Sigmoid colon (tissue), 7 donors: Measurements from ENCODE around the gene NARS2. TPM values are rescaled to one million over a fixed set of nuclear protein-coding genes. Genes with fewer than 3 reads are reported as not detected.

Experiments used
- DNase-seq: peaks from one replicate; pipeline ENCODE4 v3.0.0-alpha.2; 2019
- H3K27ac ChIP-seq, 4 donors: fragments of 200-600 bp; sonication (generic); one replicate each; pipeline ENCODE4 v1.5.1; 2016 to 2019; ENCODE audit warnings: mild to moderate bottlenecking in 1 of 4
- H3K27me3 ChIP-seq, 3 donors: fragments of 200-600 bp; sonication (generic); one replicate each; pipeline ENCODE4 v1.5.1; 2019; ENCODE audit warnings: mild to moderate bottlenecking in 1 of 3
- H3K36me3 ChIP-seq, 4 donors: fragments of 200-600 bp; sonication (generic); one replicate each; pipeline ENCODE4 v1.5.1; 2016 to 2019
- H3K4me1 ChIP-seq, 4 donors: fragments of 200-600 bp; sonication (generic); one replicate each; pipeline ENCODE4 v1.5.1; 2017 to 2019
- H3K4me3 ChIP-seq, 4 donors: fragments of 200-600 bp; sonication (generic); one replicate each; pipeline ENCODE4 v1.5.1; 2017 to 2019; ENCODE audit warnings: mild to moderate bottlenecking in 2 of 4, moderate library complexity in 1 of 4
- H3K9me3 ChIP-seq, 4 donors: fragments of 200-600 bp in 3 of 4; sonication (generic) in 3 of 4; one replicate each; pipeline versions ENCODE4 v1.5.1 to v1.6.1; 2013 to 2019
- CTCF ChIP-seq, 4 experiments: fragments of 450-650 bp in 3 of 4; fragments of 200-600 bp in 1 of 4; IDR thresholded peaks; one replicate each; pipeline ENCODE4 v1.5.1; 2016 to 2019; ENCODE audit warnings: antibody characterized with exemption in 4 of 4, mild to moderate bottlenecking in 3 of 4, moderate library complexity in 2 of 4
- EP300 ChIP-seq, 4 donors: sonication (generic); formaldehyde crosslinking; IDR thresholded peaks; one replicate each; pipeline ENCODE4 v1.6.1; 2017; ENCODE audit warnings: antibody characterized with exemption in 4 of 4
- POLR2A ChIP-seq, 2 donors: fragments of 450-650 bp; IDR thresholded peaks; one replicate each; pipeline ENCODE4 v1.6.1; 2016; ENCODE audit warnings: antibody characterized with exemption in 2 of 2, mild to moderate bottlenecking in 2 of 2, moderate library complexity in 2 of 2
- POLR2AphosphoS5 ChIP-seq, 4 donors: sonication (generic); formaldehyde crosslinking; IDR thresholded peaks; one replicate each; pipeline ENCODE4 v1.6.1; 2017; ENCODE audit warnings: antibody characterized with exemption in 4 of 4
- WGBS, 2 donors: extraction: QIAGEN DNeasy Blood & Tissue Kit; methylation state at CpG; one replicate each; pipeline ENCODE4 v1.1.7; 2013; 5-methylcytosine and 5-hydroxymethylcytosine counted together
- intact Hi-C: fragments of 100-400 bp; cut with DNase I; formaldehyde crosslinking; loops from one replicate; pipeline ENCODE4 v1.15.1; 2023
- polyA plus RNA-seq, 3 donors: library from polyadenylated mRNA; stranded (reverse); fragments of 200-250 nt; gene quantifications; one replicate each; pipeline ENCODE4 v1.2.3, GENCODE V29; 2013
- total RNA-seq, 4 donors: library from RNA; depleted of rRNA; stranded (reverse); fragments of >200 nt; gene quantifications; one replicate each; pipeline ENCODE4 v1.1.0, GENCODE V29; 2016
- donor health status: healthy with polysubstance abuse.
- donor health status: Bipolar disorder and iron deficiency.
- donor health status: healthy.

Gene NARS2
- total and polyA plus RNA-seq, 7 donors, result 7.8 to 22.2 (median 13.6) TPM

GRCh38 chr11:78429660-78430059 lies 145.0 kb downstream of the NARS2 start:
- intact Hi-C loops, result no loop called here
- H3K9me3 ChIP-seq, result no peaks in the 10 kb centered on the region
- TF ChIP-seq EP300 (IDR thresholded peaks at IDR 0.05) (no peak), POLR2A (IDR thresholded peaks at IDR 0.05) (no peak), POLR2AphosphoS5 (IDR thresholded peaks at IDR 0.05) (no peak), CTCF (IDR thresholded peaks at IDR 0.05) (no peak)

GRCh38 chr11:78429209-78429608 lies 145.5 kb downstream of the NARS2 start:
- Histone ChIP-seq H3K27ac (no peak overlapping the region), H3K27me3 (no peaks in the 10 kb centered on the region), H3K9me3 (no peaks in the 10 kb centered on the region), H3K36me3 (no peaks in the 10 kb centered on the region), H3K4me1 (peaks cover 0 to 4% (median 0%) of the 10 kb centered on the region in 4 donors), H3K4me3 (no peak overlapping the region)
- no peak for DNase-seq
- intact Hi-C loops, result no loop called here
- TF ChIP-seq POLR2AphosphoS5 (IDR thresholded peaks at IDR 0.05) (no peak), POLR2A (IDR thresholded peaks at IDR 0.05) (no peak), CTCF (IDR thresholded peaks at IDR 0.05) (no peak), EP300 (IDR thresholded peaks at IDR 0.05) (no peak)

More at GRCh38 chr11:78429660-78430059, 145.0 kb downstream of the NARS2 start:
- Histone ChIP-seq H3K27ac (no peak overlapping the region), H3K36me3 (no peaks in the 10 kb centered on the region), H3K4me1 (peaks cover 0 to 4% (median 0%) of the 10 kb centered on the region in 4 donors), H3K4me3 (no peak overlapping the region), H3K27me3 (no peaks in the 10 kb centered on the region)
- WGBS, 2 donors, result 18 to 23% methylated on average over 4 of the region's 4 CpGs
- no peak for DNase-seq

GRCh38 chr11:78428773-78429172 lies 145.9 kb downstream of the NARS2 start:
- H3K4me3 ChIP-seq, result no peak overlapping the region
- intact Hi-C loops, result no loop called here
- DNase-seq, result no peak
- no peaks in the 10 kb centered on the region for H3K9me3 ChIP-seq
- H3K27me3 ChIP-seq, result no peaks in the 10 kb centered on the region
- peaks cover 0 to 4% (median 0%) of the 10 kb centered on the region in 4 donors for H3K4me1 ChIP-seq
- WGBS, 2 donors, result 21 to 64% methylated on average over 3 of the region's 3 CpGs
- H3K36me3 ChIP-seq, result no peaks in the 10 kb centered on the region
- TF ChIP-seq POLR2AphosphoS5 (IDR thresholded peaks at IDR 0.05) (no peak), POLR2A (IDR thresholded peaks at IDR 0.05) (no peak)
- H3K27ac ChIP-seq, result no peak overlapping the region

GRCh38 chr11:78428266-78428636 lies 146.4 kb downstream of the NARS2 start:
- intact Hi-C loops, result no loop called here

GRCh38 chr11:78427615-78428265 lies 146.9 kb downstream of the NARS2 start:
- Histone ChIP-seq H3K9me3 (no peaks in the 10 kb centered on the region), H3K4me3 (no peak overlapping the region), H3K27me3 (no peaks in the 10 kb centered on the region), H3K36me3 (no peaks in the 10 kb centered on the region), H3K27ac (no peak overlapping the region), H3K4me1 (peaks cover 0 to 4% (median 0%) of the 10 kb centered on the region in 4 donors)
- 58 to 83% methylated on average over 11 of the region's 11 CpGs for WGBS, 2 donors
- intact Hi-C loops, result no loop called here
- TF ChIP-seq EP300 (IDR thresholded peaks at IDR 0.05) (no peak), POLR2A (IDR thresholded peaks at IDR 0.05) (no peak), POLR2AphosphoS5 (IDR thresholded peaks at IDR 0.05) (no peak), CTCF (IDR thresholded peaks at IDR 0.05) (no peak)
- DNase-seq, result no peak

More at GRCh38 chr11:78428266-78428636, 146.4 kb downstream of the NARS2 start:
- peaks cover 0 to 4% (median 0%) of the 10 kb centered on the region in 4 donors for H3K4me1 ChIP-seq
- DNase-seq, result no peak
- TF ChIP-seq CTCF (IDR thresholded peaks at IDR 0.05), result no peak
- no peak for TF ChIP-seq EP300 (IDR thresholded peaks at IDR 0.05)
- no peak for TF ChIP-seq POLR2A (IDR thresholded peaks at IDR 0.05)
- TF ChIP-seq POLR2AphosphoS5 (IDR thresholded peaks at IDR 0.05), result no peak
- no peaks in the 10 kb centered on the region for H3K27me3 ChIP-seq
- no peak overlapping the region for H3K4me3 ChIP-seq
- no peak overlapping the region for H3K27ac ChIP-seq
- H3K9me3 ChIP-seq, result no peaks in the 10 kb centered on the region
- H3K36me3 ChIP-seq, result no peaks in the 10 kb centered on the region
